ENCODE measurements around the gene ECHDC3. TPM values are rescaled to one million over a fixed set of nuclear protein-coding genes. Genes with fewer than 3 reads are reported as not detected.

ECHDC3 gene
- total RNA-seq, 2 experiments from 2014 or later: not detected

- ChIA-PET CTCF (ENCODE audit: unreplicated experiment) (no interaction called here), POLR2A (interaction anchor here (0.6 to 1.5 kb wide), 3 partner anchors 9 to 112 kb away, joined by 3 to 7 read pairs (median 4); no protein-coding TSS in a partner anchor)
- Histone ChIP-seq H3K79me2 (ENCODE audit: insufficient read depth, low read depth, low read length) (no peaks in the 10 kb centered on the region), H3K4me3 (ENCODE audit: low read depth, low read length, poor library complexity, severe bottlenecking) (no peak overlapping the region), H3K4me2 (ENCODE audit: low read length) (no peak overlapping the region), H4K20me1 (ENCODE audit: insufficient read depth, low read length) (no peaks in the 10 kb centered on the region), H2AFZ (ENCODE audit: low read length) (no peak overlapping the region), H3K27ac (ENCODE audit: low read depth, low read length, poor library complexity, severe bottlenecking) (no peak overlapping the region), H3K36me3 (ENCODE audit: insufficient read depth, low read length) (no peaks in the 10 kb centered on the region), H3K4me1 (ENCODE audit: insufficient read depth, low read length, poor library complexity, severe bottlenecking) (peaks cover 26% of the 10 kb centered on the region), H3K9me2 (ENCODE audit: insufficient read depth, low read length) (no peaks in the 10 kb centered on the region), H3K9me3 (ENCODE audit: low read length) (no peaks in the 10 kb centered on the region)
- TF ChIP-seq EZH2phosphoT487 (IDR thresholded peaks at IDR 0.05; ENCODE audit: borderline replicate concordance, low read depth, low read length): no peak
- no peak for TF ChIP-seq CTCF (conservative IDR thresholded peaks at IDR 0.05; ENCODE audit: low read length)
- intact Hi-C loops (cut with micrococcal nuclease; ENCODE audit: unreplicated experiment): no loop called here
- BruUV-seq (replicated peaks): no TSS peak
- DNase-seq (ENCODE audit: low spot score): no peak
Measured at GRCh38 chr10:11695779-11696178, 46.4 kb upstream of the ECHDC3 start.

- no peaks in the 10 kb centered on the region for H3K36me3 ChIP-seq (ENCODE audit: insufficient read depth, low read length)
- no peaks in the 10 kb centered on the region for H3K9me2 ChIP-seq (ENCODE audit: insufficient read depth, low read length)
- DNase-seq (ENCODE audit: low spot score): no peak
- ChIA-PET POLR2A (interaction anchor here (0.7 to 1.7 kb wide), 3 partner anchors 10 to 60 kb away, joined by 3 to 4 read pairs (median 4); no protein-coding TSS in a partner anchor), CTCF (ENCODE audit: unreplicated experiment) (no interaction called here)
- no TSS peak for BruUV-seq (replicated peaks)
- no peak overlapping the region for H3K4me2 ChIP-seq (ENCODE audit: low read length)
- peak; percentile 80 for TF ChIP-seq CTCF (conservative IDR thresholded peaks at IDR 0.05; ENCODE audit: low read length)
- TF ChIP-seq EZH2phosphoT487 (IDR thresholded peaks at IDR 0.05; ENCODE audit: borderline replicate concordance, low read depth, low read length): no peak
- H3K4me1 ChIP-seq (ENCODE audit: insufficient read depth, low read length, poor library complexity, severe bottlenecking): peaks cover 22% of the 10 kb centered on the region
- no peak overlapping the region for H3K4me3 ChIP-seq (ENCODE audit: low read depth, low read length, poor library complexity, severe bottlenecking)
- no peaks in the 10 kb centered on the region for H4K20me1 ChIP-seq (ENCODE audit: insufficient read depth, low read length)
- intact Hi-C loops (cut with micrococcal nuclease; ENCODE audit: unreplicated experiment): no loop called here
- H2AFZ ChIP-seq (ENCODE audit: low read length): peak overlapping the region; percentile 75; the same call in 1 of the 2 replicates
- H3K79me2 ChIP-seq (ENCODE audit: insufficient read depth, low read depth, low read length): no peaks in the 10 kb centered on the region
- peak overlapping the region; percentile 40 for H3K27ac ChIP-seq (ENCODE audit: low read depth, low read length, poor library complexity, severe bottlenecking)
- no peaks in the 10 kb centered on the region for H3K9me3 ChIP-seq (ENCODE audit: low read length)
Measured at GRCh38 chr10:11697718-11698527, 44.3 kb upstream of the ECHDC3 start.
